B cell (primary cell): ENCODE data around the gene LRRC47.

ENCODE experiments used
- CTCF ChIP-seq: fragments of 200-600 bp; IDR thresholded peaks from one replicate; pipeline ENCODE4 v1.8.0; 2022; ENCODE audit warnings: antibody characterized with exemption, mild to moderate bottlenecking
- EZH2 ChIP-seq: IDR thresholded peaks from 2 replicates; pipeline ENCODE4 v1.6.1; 2012; ENCODE audit warnings: borderline replicate concordance, low read depth, mild to moderate bottlenecking, moderate library complexity, low read length; ENCODE audit not compliant: insufficient read depth, poor library complexity, severe bottlenecking

DNA sequence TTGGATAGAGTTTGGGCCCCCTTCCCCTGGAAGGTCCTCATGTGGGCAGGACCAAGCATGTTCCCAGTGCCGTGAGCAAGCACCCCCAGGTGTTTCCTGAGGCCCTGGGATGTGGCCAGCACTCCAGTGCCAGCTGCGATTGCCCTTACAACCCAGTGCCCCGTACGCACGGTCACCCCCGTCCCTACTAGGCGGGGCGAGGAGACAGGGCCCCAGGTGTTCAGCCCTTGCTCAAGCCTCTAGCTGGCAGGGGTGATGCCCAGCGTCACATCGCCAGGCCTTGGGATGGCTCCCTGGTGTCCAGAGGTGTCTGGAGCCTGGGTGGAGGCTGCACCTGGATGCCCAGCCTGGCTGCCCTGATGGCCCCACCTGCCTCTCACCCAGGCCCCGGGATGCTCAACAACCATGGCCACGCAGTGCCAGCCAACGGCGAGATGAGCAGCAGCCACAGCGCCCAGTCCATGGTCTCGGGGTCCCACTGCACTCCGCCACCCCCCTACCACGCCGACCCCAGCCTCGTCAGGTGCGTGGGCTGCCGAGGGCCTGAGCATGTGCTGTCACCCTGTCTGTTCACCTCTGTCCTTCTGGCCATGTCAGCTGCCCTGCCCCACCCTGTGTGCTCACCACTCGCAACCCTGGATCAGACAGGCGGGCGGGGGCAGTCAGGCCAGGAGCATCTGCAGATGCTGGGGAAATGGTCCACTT is 65.6 kb downstream of the LRRC47 start:
- TF ChIP-seq CTCF = no peak
- TF ChIP-seq EZH2 = no peak
